ENCODE results near the gene SZT2. TPM values are rescaled to one million over a fixed set of nuclear protein-coding genes. Genes with fewer than 3 reads are reported as not detected.

The SZT2 gene
- total RNA-seq, 6 experiments from 2014 or later, result 17.2 to 21.8 (median 21.3) TPM

DNA sequence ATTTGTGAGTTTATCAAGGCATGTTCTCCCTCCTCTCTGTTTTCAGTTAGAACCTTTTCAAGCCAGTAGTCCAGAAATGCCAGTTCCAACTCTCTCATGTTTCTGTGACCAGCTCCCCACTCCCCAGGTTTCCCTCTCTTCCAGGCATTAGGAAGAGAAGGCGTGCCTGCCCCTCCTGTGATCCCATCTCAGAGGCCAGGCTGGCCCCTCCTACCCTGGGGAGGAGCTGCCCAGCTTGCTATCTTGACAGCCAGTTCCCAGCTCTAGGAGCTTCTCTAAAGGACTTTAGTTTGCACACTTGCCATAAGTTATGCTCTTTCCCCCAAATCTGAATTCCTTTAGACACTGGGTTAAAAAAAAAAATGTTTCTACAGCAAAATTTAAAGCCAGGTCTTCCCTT lies 55.1 kb downstream of the SZT2 start:
- Mint-ChIP-seq H3K4me1 (ENCODE audit: low read depth) (peaks cover 30% of the 10 kb centered on the region), H3K27me3 (ENCODE audit: insufficient read depth) (peaks cover 9% of the 10 kb centered on the region), H3K9me3 (no peaks in the 10 kb centered on the region), H3K27ac (peak overlapping the region; percentile 54), H3K4me3 (no peak overlapping the region), H3K36me3 (ENCODE audit: low read depth) (peaks cover 50% of the 10 kb centered on the region)
- DNase-seq, result no peak
- TF ChIP-seq, protein P1, sequence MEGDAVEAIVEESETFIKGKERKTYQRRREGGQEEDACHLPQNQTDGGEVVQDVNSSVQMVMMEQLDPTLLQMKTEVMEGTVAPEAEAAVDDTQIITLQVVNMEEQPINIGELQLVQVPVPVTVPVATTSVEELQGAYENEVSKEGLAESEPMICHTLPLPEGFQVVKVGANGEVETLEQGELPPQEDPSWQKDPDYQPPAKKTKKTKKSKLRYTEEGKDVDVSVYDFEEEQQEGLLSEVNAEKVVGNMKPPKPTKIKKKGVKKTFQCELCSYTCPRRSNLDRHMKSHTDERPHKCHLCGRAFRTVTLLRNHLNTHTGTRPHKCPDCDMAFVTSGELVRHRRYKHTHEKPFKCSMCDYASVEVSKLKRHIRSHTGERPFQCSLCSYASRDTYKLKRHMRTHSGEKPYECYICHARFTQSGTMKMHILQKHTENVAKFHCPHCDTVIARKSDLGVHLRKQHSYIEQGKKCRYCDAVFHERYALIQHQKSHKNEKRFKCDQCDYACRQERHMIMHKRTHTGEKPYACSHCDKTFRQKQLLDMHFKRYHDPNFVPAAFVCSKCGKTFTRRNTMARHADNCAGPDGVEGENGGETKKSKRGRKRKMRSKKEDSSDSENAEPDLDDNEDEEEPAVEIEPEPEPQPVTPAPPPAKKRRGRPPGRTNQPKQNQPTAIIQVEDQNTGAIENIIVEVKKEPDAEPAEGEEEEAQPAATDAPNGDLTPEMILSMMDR (IDR thresholded peaks at IDR 0.05), result no peak

DNA sequence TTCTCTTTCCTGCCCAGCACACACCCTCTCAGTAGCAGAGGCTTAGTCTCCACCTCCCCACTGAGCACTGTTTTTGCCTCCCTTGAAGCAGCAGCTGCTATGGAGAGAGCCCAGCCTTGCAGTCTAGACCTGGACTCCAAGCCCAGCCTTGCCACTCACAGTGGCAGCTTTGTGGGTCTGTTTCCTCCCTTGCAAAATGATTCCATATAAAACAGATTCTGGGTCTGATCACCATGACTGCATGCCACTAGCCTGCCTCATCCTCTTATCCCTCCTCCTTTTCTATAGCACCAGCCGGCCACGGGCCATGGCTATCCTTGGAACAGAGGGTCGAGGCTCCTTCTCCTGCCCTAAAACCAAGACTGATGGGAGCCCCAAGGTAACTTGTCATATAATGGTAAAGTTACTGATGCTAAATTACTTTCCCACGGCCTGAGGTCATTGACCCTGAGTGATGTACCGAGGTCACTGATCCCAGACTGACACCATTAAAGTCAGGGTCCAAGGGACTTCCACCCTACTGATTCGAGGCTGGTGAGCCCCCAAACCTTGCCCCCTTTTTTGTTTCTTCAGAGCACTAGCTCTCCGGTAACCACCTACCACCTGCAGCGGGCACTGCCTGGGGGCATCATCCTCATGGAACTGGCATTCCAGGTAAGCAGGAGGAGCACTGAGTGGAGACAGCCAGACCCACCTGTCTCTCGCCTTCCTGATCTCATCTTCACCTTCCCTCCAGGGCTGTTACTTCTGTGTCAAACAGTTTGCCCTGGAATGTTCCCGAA lies 56.1 kb downstream of the SZT2 start:
- no peaks in the 10 kb centered on the region for H3K9me3 Mint-ChIP-seq
- peaks cover 11% of the 10 kb centered on the region for H3K27me3 Mint-ChIP-seq (ENCODE audit: insufficient read depth)
- H3K36me3 Mint-ChIP-seq (ENCODE audit: low read depth), result peaks cover 59% of the 10 kb centered on the region
- peaks cover 30% of the 10 kb centered on the region for H3K4me1 Mint-ChIP-seq (ENCODE audit: low read depth)
- peak; percentile 31 for DNase-seq
- no peak overlapping the region for H3K4me3 Mint-ChIP-seq
- TF ChIP-seq, protein P1 (IDR thresholded peaks at IDR 0.05), result no peak
- peak overlapping the region; percentile 62 for H3K27ac Mint-ChIP-seq

DNA sequence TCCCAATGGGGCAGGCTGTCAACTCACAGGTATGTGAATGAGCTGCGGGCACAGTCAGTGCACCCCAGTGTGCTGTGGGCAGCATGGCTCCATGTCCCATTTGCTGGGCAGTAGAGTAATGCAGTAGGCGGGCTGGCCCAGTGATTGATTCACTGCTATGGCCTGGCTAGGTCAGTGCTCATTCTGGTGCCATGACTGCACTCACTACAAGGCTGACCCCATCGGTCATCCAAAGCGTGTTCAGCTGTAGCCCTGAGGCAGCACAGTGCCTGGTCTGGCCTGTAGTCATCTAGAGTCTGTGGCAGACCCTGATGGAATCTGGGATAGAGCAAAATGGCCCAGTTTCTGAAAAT lies 56.7 kb downstream of the SZT2 start:
- Mint-ChIP-seq H3K36me3 (ENCODE audit: low read depth) (peaks cover 62% of the 10 kb centered on the region), H3K27ac (peak overlapping the region; percentile 62), H3K9me3 (no peaks in the 10 kb centered on the region), H3K27me3 (ENCODE audit: insufficient read depth) (peaks cover 12% of the 10 kb centered on the region), H3K4me3 (no peak overlapping the region), H3K4me1 (ENCODE audit: low read depth) (peaks cover 30% of the 10 kb centered on the region)
- TF ChIP-seq, protein P1 (IDR thresholded peaks at IDR 0.05), result no peak
- DNase-seq, result peak; percentile 12

DNA sequence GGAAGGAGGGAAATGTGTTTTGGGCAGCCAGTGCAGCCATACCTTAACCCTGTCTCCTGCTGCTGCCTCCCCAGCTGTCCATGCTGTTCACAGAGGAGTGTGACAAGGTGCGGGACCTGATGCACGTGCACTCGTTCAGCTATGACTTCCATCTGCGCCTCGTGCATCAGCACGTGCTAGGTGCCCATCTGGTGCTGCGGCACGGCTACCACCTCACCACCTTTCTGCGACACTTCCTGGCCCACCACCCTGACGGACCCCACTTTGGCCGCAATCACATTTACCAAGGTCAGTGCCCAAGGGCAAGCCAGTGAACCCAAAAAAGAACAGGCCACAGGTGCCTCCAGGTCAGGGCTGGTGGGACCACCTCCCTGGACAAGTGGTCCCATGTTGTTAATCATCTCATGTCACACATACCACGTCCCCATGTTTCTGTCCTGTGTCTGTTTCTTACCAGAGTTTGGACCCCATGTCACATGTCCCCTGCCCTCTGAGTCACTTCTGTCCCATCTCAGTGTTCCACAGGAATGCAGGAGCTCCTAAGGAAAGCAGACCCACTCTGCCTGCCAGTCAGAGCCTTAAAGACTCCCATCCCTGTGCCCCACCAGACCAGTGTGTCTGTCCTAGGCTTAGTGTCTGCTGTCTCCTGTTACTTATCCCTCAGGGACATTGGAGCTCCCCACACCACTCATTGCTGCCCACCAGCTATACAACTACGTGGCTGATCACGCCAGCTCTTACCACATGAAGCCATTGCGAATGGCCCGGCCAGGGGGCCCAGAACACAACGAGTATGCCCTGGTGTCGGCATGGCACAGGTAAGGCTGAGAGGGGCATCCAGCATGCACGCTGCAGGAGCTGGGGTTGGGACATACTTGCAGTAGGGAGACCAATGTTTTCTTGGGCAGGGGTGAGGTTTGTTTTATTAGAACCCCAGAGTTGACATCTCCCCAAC lies 57.5 kb downstream of the SZT2 start:
- no peaks in the 10 kb centered on the region for H3K9me3 Mint-ChIP-seq
- TF ChIP-seq, protein P1 (IDR thresholded peaks at IDR 0.05), result no peak
- no peak for DNase-seq
- H3K27ac Mint-ChIP-seq, result peak overlapping the region; percentile 17; the same call in 1 of the 2 replicates
- H3K27me3 Mint-ChIP-seq (ENCODE audit: insufficient read depth), result peaks cover 14% of the 10 kb centered on the region
- no peak overlapping the region for H3K4me3 Mint-ChIP-seq
- H3K4me1 Mint-ChIP-seq (ENCODE audit: low read depth), result peaks cover 38% of the 10 kb centered on the region
- H3K36me3 Mint-ChIP-seq (ENCODE audit: low read depth), result peaks cover 68% of the 10 kb centered on the region

DNA sequence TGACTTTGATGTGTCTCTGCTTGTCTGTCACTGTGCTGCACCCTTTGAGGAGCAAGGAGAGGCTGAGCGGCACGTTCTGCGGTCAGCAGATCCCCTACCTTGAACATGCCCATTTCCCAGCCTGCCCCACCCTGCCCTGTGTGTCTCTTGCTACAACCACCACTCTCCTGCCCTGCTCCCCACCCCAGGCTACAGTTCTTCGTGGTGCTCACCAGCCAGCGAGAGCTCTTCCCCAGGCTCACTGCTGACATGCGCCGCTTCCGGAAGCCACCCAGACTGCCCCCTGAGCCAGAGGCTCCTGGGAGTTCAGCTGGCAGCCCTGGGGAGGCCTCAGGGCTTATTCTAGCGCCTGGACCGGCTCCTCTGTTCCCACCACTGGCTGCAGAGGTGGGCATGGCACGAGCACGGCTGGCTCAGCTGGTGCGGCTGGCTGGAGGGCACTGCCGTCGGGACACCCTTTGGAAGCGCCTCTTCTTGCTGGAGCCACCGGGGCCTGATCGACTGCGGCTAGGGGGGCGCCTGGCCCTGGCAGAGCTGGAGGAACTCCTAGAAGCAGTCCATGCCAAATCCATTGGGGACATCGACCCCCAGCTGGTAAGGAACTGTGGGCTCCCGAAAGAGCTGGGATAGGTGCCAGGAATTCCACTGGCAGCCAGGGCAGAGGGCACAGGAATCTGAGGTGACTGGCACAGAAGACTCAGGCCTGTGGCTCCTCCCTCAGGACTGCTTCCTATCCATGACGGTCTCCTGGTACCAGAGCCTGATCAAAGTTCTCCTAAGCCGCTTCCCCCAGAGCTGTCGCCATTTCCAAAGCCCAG lies 58.4 kb downstream of the SZT2 start:
- H3K27ac Mint-ChIP-seq, result 0 out of 2 replicates have a peak overlapping the region, but pooled peaks have one; percentile 23
- TF ChIP-seq, protein P1 (IDR thresholded peaks at IDR 0.05), result no peak
- H3K27me3 Mint-ChIP-seq (ENCODE audit: insufficient read depth), result peaks cover 18% of the 10 kb centered on the region
- peaks cover 48% of the 10 kb centered on the region for H3K4me1 Mint-ChIP-seq (ENCODE audit: low read depth)
- H3K4me3 Mint-ChIP-seq, result no peak overlapping the region
- no peaks in the 10 kb centered on the region for H3K9me3 Mint-ChIP-seq
- no peak for DNase-seq
- H3K36me3 Mint-ChIP-seq (ENCODE audit: low read depth), result peaks cover 75% of the 10 kb centered on the region
